Measurements from ENCODE around the gene NFATC3. TPM values are rescaled to one million over a fixed set of nuclear protein-coding genes. Genes with fewer than 3 reads are reported as not detected.

NFATC3 gene
- total and polyA plus RNA-seq, 7 donors, result 9.8 to 53.5 (median 42.7) TPM

GRCh38 chr16:68188170-68188569 lies 103.0 kb downstream of the NFATC3 start:
- TF ChIP-seq CTCF (IDR thresholded peaks at IDR 0.05), result no peak
- DNase-seq (no peak), ATAC-seq (no peak)
- WGBS, 3 donors, result 97 to 98% (median 98%) methylated on average over 10 of the region's 10 CpGs
- H3K27me3 ChIP-seq (ENCODE audit: insufficient read depth in 3 of 3, low read length in 2 of 3), result no peaks in the 10 kb centered on the region
- H3K4me3 ChIP-seq, result no peak overlapping the region
- intact Hi-C loops (cut with DNase I), result no loop called here
- peaks cover 9% of the 10 kb centered on the region for H3K4me1 ChIP-seq
- no peak overlapping the region for H3K27ac ChIP-seq
- no peaks in the 10 kb centered on the region for H3K9me3 ChIP-seq
- H3K36me3 ChIP-seq (ENCODE audit: insufficient read depth in 1 of 2, low read depth in 1 of 2), result peaks cover 3 to 82% of the 10 kb centered on the region in 2 donors

GRCh38 chr16:68190081-68190480 lies 104.9 kb downstream of the NFATC3 start:
- intact Hi-C loops (cut with DNase I), result no loop called here
- ATAC-seq (no peak), DNase-seq (no peak)
- 73 to 85% (median 74%) methylated on average over 1 of the region's 1 CpG for WGBS, 3 donors
- Histone ChIP-seq H3K4me1 (peaks cover 4% of the 10 kb centered on the region), H3K36me3 (ENCODE audit: insufficient read depth in 1 of 2, low read depth in 1 of 2) (peaks cover 3 to 73% of the 10 kb centered on the region in 2 donors), H3K4me3 (no peak overlapping the region), H3K27ac (no peak overlapping the region), H3K9me3 (no peaks in the 10 kb centered on the region), H3K27me3 (ENCODE audit: insufficient read depth in 3 of 3, low read length in 2 of 3) (no peaks in the 10 kb centered on the region)
- TF ChIP-seq CTCF (IDR thresholded peaks at IDR 0.05), result no peak

- Histone ChIP-seq H3K27ac (no peak overlapping the region), H3K36me3 (ENCODE audit: insufficient read depth in 1 of 2, low read depth in 1 of 2) (peaks cover 3 to 65% of the 10 kb centered on the region in 2 donors), H3K27me3 (ENCODE audit: insufficient read depth in 3 of 3, low read length in 2 of 3) (no peaks in the 10 kb centered on the region), H3K4me1 (peaks cover under 1% of the 10 kb centered on the region), H3K4me3 (no peak overlapping the region), H3K9me3 (no peaks in the 10 kb centered on the region)
- no peak for TF ChIP-seq CTCF (IDR thresholded peaks at IDR 0.05)
- no peak for DNase-seq
- intact Hi-C loops (cut with DNase I), result no loop called here
- WGBS, 3 donors, result 95 to 98% (median 96%) methylated on average over 2 of the region's 2 CpGs
- ATAC-seq, result no peak
These were observed 105.8 kb downstream of the NFATC3 start for GRCh38 chr16:68190736-68191510.

- ATAC-seq (no peak), DNase-seq (no peak)
- Histone ChIP-seq H3K27ac (peak overlapping the region; percentile 6), H3K27me3 (ENCODE audit: insufficient read depth in 3 of 3, low read length in 2 of 3) (no peaks in the 10 kb centered on the region), H3K4me3 (no peak overlapping the region), H3K9me3 (no peaks in the 10 kb centered on the region), H3K36me3 (ENCODE audit: insufficient read depth in 1 of 2, low read depth in 1 of 2) (peaks cover 3 to 41% of the 10 kb centered on the region in 2 donors), H3K4me1 (no peaks in the 10 kb centered on the region)
- intact Hi-C loops (cut with DNase I), result no loop called here
- 70 to 93% (median 75%) methylated on average over 3 of the region's 3 CpGs for WGBS, 3 donors
- no peak for TF ChIP-seq CTCF (IDR thresholded peaks at IDR 0.05)
These were observed 109.1 kb downstream of the NFATC3 start for GRCh38 chr16:68194251-68194650.

Data from psoas muscle (tissue), 8 donors.